Stimulated activated CD4-positive, alpha-beta T cell treated with anti-CD3 and anti-CD28 coated beads, Interleukin-12 subunit alpha, Interleukin-12 subunit beta, amount 100 ng/mL, for 48 hours (primary cell): ENCODE results near the gene GPR83.
"Not testable (repeated sequence)": the region's sequence is repeated elsewhere in the genome, so short reads cannot be mapped to it uniquely, and the experiment has no call there.

Experiments used
- DNase-seq, 3 donors: peaks; one replicate each; pipeline ENCODE4 v3.0.0-alpha.2; 2020; ENCODE audit warnings: low read depth in 2 of 3, low spot score in 1 of 3

GPR83 gene

GRCh38 chr11:94376841-94377240 lies 24.4 kb downstream of the GPR83 start:
- DNase-seq, result no peak

- not testable (repeated sequence) for DNase-seq
Observed at GRCh38 chr11:94370576-94370975, 30.6 kb downstream of the GPR83 start.

- not testable (repeated sequence) for DNase-seq
Observed at GRCh38 chr11:94350850-94351563, 50.2 kb downstream of the GPR83 start.

- not testable (repeated sequence) for DNase-seq
Observed at GRCh38 chr11:94346311-94346710, 54.9 kb downstream of the GPR83 start.

- DNase-seq, result no peak
Observed at GRCh38 chr11:94343495-94343894, 57.7 kb downstream of the GPR83 start.

- no peak for DNase-seq
Observed at GRCh38 chr11:94342250-94342649, 59.0 kb downstream of the GPR83 start.

- no peak for DNase-seq
Observed at GRCh38 chr11:94338651-94339050, 62.6 kb downstream of the GPR83 start.

- no peak for DNase-seq
Observed at GRCh38 chr11:94336033-94336432, 65.2 kb downstream of the GPR83 start.

GRCh38 chr11:94332814-94333213 lies 68.4 kb downstream of the GPR83 start:
- DNase-seq, result no peak

GRCh38 chr11:94330789-94331188 lies 70.4 kb downstream of the GPR83 start:
- DNase-seq, result no peak

- DNase-seq, result no peak
Observed at GRCh38 chr11:94329501-94329900, 71.7 kb downstream of the GPR83 start.

- DNase-seq, result no peak
Observed at GRCh38 chr11:94328587-94329080, 72.6 kb downstream of the GPR83 start.
